HG03342 (cell line): Measurements from ENCODE around the gene NXN.

Source experiments
- ATAC-seq: cut with Tn5 transposase; IDR thresholded peaks from one replicate; pipeline ENCODE4 v1.9.1; 2021; ENCODE audit warnings: mild to moderate bottlenecking, moderate library complexity; ENCODE audit not compliant: unreplicated experiment

The NXN gene

DNA sequence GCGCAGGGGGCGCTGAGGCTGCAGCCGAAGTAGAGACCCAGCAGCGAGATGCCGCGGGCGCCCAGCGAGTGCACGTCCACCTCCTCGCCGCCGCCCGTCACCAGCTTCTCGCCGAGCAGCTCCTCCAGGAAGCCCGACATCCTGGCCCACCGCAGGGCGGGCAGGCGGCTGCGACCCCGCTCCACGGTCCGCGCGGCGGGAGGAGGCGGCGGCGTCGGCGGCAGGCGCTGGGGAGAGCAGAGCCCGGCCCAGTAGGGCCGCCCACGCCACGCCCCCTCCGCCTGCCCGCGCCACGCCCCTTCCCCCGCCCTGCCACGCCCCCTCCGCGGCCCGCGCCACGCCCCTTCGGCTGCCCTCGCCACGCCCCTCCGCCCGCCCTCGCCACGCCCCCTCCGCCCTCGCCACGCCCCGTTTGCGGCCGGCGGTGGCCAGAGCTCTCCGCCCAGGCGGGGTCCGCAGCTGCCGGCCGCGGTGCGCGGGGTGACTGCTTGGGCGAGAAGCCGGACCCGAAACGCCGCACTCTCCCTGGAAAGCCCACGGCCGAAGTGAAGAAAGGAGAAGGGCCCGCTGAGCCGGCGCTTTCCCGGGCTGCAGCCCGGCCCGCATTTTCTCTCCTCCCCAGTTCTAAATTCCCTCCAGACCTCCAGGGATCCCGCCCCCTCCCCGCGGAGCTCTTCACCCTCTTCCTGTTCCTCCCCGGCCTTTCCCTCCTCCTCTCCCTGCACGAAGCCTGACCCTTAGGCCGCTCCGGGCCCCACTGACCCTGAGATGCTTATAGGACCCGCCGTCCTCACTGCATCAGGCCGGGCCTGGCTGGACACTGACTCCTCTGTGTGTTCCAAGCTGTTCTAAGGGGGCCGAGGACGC, at the start of gene NXN:
TSS of gene NXN (minus strand) at position 238 of the 867 bp plus-strand sequence.
- peak; percentile 50 for ATAC-seq

DNA sequence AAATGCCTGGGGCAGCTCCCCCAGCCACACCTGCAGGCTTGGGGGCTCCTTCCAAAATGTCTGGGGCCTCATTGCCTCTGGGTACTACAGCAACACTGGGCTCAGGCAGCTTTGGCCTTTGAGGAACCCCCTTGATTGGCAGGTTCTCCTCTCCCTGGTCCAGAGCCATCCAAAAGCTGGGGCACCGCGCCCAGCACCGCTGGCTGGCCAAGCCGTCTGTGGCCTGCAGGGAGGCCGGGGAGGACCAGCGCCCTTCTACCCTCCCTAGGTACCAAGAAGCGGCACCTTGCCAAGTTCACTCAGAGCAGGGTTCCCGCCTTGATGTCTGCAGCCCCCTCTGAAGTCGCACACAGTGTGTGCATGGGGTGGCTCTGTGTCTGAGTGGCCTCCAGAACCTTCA, 47.5 kb upstream of the NXN start:
- no peak for ATAC-seq

DNA sequence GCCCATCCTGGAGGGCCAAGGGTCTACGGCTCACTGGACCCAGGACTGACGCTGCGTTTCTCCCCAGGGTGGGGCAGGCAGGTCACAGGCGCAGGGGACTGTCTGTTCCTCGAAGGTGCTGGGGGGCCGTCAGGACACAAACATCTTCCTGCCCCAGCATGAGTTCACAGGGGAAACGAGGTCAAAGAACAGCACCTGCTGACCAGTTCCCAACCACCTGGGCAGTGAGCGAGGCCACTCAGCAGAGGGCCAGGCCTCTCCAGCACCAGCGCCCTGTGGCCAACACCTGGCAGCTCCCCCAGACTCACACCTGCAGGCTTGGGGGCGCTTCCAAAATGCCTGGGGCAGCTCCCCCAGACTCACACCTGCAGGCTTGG, 47.0 kb upstream of the NXN start:
- no peak for ATAC-seq

DNA sequence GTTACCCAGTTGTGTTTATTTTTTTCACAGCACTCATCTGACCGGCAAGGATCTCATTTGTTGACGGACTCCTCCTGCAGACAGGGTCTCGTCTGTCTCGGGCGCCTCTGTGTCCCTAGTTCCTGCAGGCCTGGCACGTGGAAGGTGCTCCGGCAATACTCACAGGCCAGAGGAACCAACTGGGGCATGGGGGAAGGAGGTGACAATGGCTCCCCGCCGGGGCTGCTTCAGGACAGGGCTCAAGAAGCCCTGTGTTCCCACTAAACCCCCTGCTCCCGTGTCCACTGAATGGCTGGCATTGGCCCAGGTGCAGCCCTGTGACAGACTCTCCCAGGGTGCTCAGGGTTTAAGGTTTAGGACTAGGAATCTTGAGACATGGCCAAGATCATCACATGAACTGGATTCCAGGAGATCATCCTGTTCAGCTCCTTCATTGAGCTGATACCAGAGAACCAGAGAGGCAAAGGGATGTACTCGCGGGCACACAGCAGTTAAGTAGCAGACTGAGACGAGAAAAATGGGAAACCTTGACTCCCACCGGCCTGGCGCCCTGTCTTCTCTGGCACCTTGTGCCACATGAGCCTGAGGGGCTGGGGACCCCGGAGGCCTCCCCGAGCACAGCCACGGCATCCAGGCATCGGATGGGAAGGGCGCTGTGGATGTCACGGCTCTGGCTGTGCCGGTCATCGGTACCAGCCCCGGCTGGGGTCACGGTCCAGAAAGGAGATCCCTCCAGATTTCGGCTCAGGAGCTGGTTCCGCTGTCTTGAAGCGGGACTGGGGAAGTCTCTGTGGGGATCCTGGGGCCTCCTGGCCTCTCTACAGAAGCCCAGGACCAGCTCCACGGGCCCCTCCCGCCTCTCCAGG, 46.4 kb upstream of the NXN start:
- ATAC-seq = no peak

DNA sequence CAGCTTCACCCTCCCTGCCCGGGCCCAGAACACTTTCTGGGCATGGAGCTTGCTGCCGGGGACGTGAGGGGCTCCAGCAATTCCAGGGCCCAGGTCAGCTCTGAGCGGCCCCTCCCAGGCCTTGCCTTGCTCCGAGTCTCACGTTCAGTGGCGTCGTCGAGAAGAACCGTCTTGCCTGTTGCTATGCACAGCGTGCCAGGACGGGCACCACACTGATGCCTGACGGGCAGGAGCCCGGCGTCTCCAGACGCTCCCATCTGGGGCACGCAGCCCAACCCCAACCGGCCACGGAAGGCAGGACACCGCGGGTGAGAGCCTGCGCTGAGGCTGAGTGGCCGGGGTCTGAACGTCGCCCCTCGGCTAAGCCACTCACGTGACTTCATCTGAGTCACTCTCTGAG, 44.5 kb upstream of the NXN start:
- ATAC-seq = no peak

DNA sequence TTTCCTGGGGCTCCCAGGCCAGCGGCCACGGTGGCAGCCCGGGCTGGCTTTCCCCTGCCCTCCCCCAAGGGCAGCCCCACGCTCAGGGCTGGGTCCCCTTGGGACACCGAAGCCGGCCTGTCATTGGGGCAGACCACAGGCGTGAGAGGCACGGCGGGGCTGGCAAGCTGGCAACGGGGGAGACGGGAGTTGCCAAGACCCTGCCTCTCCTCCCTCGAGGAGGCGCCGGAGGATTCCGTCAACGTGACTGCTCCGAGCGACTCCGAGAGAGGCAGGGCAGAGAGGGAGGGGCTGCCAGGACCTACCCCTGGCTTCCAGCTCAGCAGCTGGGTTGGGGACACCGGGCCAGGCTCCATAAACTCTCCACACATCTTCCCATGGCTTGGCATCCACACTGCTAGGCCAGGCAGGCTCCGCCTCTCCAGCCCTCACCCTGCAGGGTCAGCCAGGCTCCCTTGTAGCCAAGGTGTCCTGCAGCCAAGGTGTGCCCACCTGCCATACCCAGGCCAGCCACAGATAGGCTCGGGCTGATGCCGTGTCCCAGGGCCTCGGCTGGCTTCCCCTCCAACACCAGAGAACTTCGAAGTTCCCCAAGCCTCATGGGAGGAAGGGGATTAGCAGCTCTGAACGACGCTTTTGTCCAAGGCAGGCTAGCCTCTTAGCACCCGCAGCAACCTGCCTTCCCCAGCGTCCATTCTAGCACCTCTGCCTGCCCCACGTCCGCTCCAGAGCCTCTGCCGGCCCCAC, 42.9 kb upstream of the NXN start:
- ATAC-seq = no peak

DNA sequence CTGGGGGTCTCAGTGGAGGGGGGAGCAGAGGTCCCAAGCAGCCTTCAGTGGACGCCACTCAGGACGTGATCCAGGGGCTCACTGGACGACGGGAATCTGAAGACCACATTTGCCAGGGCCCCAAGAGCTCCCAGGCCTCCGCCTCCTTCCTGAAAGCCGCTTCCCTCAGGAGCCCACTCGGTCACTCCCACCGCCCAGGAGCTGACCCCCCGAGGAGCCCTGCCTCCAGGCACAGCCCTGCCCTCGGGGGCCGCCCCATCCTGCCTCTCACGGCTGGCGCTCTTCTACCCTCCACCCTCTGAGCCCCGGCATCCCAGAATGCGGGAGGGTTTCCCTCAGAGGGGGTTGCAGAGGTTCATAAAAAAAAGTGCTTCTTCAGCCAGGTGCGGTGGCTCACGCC, 41.6 kb upstream of the NXN start:
- no peak for ATAC-seq

DNA sequence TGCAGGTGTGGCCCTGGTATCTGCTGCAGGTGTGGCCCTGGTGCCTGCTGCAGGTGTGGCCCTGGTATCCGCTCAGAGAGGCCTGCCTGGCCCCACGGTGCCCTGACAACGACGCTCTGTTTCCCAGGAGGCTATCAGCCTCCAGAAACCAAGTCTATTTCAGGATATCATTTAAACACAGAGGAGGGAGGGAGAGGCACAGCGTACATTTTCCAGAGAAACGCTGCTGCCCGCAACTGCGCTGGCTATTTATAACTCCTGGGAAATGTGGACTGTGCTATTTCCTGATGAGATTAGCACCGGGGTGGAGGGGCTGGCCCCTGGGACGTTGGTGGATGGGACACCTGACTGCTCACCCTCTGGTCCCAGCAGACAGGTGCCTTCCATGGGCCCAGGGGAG, 39.9 kb upstream of the NXN start:
- ATAC-seq = no peak

DNA sequence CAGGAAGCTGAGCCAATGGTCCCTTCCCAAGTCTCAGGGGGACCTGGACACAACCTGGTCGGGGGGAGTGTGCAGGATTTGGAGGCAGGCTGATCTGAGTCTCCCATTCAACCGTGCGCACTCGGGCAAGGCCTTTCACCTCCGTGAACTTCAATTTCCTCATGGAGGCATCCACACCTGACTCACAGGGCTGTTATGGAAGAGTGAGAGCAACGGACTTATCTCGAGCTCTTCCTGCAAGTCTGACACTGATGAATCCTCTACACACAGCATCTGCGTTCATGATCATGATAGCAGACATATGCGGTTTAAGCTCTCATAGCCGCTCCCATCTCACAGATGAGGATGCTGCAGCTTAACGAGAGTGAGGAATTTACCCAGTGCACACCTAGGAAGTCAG, 39.0 kb upstream of the NXN start:
- no peak for ATAC-seq

DNA sequence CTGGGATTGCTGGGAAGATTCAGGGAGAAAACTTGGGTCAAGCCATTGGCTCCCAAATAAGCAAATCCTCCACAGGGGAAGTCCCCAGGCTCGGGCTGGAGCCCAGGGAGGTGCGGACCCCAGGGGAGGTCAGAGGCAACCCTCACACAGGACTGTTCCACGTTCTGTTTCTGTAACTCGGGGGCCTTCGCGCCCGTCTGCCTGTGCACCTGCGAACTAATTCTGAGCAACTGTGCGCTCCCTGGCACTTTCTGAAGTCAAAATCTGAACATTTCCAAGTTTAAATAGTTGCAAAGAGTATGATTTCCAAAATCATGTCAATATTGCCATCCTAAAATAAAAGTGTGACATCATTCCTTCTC, 34.1 kb upstream of the NXN start:
- ATAC-seq = no peak

DNA sequence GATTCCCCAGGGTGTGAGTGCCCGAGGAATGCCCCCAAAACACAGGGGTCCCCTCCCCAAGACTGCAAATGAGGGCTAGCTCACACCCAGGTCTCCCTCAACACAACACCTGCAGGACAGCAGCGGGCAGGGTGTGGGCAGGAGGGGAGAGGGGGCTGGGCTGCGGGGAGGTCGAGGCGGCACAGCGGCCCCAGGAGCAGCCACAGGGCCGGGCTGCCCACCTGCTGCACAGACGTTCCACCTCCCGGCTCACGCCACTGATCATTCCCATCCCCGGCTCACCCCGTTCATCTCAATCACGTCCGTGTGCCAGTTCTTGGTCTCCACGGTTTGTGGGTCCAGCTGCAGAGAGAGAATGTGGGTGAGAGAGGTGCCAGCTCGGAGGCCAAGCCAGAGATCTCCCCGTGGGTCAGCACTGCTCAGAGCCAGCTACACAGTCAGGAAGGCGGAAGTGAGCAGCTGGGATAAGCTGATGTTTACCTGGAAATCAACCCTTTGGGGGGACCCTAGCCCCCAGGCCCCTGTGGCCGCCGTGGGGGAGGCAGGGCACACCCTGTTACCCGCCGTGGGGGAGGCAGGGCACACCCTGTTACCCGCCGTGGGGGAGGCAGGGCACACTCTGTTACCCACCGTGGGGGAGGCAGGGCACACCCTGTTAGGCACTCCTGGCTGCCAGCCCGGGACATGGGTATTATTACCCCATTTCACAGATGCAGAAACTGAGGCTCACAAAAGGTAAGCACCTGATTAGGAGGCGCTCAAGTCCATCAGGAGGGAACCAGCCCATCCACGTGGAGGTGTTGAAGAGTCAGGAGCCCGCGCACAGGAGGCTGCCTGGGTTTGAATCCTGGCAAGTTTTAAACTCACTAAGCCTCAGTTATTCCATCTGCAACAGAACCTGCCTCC, 33.5 kb upstream of the NXN start:
- no peak for ATAC-seq

DNA sequence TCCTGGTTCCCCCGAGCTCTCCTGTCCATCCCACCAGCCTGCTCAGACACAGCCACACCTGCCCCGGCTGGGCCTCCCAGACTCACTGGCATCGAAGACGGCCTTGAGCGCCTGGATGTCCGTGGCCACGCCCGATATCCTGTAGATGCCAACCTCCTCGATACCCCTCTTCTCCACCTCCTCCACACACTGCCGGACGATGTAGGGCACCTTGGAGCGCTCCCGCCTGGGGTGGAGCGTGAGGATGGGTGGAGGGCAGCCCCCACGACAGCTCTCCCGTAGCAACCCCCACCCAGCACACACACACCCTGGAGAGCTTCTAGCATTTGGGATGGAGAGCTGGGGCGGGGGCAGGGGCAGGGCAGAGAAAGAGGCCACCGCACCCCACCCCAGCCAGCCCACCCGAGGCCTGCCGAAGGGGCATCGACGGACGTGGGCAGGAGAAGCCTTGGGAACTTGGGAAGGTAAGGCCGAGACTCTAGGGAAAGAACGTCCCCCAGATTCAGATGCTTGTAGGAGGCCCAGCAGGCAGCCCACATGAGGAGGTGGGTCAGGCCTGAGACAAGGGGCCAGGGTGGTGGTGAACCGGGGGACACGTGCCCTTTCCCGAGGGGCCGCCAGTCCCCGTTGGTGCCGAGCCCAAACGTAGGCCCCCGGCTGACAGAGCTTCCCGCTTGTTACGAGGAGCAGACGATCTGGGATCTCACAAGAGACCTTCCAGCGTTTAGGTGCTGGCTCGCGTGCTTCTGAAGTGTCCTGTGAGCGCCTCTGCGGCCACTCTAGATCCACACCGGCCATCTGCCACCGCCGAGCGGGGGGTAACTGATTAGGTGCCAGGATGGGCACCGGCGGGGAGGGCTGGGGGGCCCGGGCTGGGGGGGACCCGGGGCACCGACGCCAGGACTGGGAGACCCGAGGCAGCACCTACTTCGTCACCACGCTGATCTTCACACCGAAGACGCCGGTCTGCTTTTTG, 32.5 kb upstream of the NXN start:
- no peak for ATAC-seq

DNA sequence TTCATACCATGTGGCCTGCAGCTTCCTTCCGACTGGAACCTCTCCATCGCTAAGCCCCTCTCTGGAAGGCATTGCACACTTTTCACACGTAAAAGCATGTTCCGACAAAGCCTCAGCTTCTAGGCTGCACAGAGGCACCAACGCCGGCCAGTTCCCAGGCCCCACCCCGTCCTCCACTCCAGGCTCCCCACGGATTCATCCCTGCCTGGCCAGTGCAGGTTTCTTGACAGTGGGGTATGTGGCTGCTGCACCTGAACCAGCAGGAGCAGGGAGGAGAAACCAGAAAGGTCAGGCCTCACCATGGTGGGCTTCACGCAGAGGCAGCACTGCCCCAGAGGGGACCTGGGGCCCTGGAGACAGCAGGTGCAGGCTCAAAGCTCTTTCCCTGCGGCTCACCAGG, 31.6 kb upstream of the NXN start:
- no peak for ATAC-seq

DNA sequence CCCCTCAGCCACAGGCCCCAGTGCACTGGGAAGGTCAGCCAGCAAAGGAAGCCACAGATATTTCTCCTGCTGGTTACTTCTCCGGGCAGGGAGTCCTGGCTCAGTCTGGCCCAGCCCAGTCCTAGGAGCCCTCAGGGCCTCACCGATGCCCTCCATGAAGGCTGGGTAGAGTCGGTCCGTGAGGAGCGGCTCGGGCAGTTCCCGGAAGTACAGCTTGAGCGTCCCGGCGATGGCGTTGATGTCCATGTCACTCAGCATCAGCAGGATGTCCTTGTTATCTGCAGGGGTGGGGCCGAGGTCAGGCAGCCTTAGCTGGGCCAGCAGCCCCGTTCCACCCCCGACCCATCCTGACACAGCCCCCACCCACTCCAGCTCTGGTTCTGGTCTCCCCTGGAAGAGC, 31.0 kb upstream of the NXN start:
- ATAC-seq = no peak

DNA sequence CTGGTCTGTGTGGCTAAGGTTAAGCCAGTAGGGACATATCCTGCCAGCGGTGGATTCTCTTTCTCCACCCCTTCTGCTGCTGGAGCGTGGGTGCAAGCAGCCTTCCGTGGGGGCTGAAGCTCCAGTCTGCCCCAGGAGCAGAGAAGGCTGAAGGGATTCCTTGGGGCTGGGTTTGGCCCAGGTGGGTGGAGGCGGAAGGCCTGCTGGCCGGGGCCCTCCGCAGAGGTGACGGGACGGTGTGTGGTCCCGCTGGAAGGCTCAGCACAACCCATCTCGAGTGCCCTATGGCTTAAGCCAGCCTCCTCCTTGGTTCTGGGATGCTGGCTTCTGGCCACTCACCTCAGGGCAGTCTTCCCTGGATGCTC, 30.5 kb upstream of the NXN start:
- no peak for ATAC-seq

DNA sequence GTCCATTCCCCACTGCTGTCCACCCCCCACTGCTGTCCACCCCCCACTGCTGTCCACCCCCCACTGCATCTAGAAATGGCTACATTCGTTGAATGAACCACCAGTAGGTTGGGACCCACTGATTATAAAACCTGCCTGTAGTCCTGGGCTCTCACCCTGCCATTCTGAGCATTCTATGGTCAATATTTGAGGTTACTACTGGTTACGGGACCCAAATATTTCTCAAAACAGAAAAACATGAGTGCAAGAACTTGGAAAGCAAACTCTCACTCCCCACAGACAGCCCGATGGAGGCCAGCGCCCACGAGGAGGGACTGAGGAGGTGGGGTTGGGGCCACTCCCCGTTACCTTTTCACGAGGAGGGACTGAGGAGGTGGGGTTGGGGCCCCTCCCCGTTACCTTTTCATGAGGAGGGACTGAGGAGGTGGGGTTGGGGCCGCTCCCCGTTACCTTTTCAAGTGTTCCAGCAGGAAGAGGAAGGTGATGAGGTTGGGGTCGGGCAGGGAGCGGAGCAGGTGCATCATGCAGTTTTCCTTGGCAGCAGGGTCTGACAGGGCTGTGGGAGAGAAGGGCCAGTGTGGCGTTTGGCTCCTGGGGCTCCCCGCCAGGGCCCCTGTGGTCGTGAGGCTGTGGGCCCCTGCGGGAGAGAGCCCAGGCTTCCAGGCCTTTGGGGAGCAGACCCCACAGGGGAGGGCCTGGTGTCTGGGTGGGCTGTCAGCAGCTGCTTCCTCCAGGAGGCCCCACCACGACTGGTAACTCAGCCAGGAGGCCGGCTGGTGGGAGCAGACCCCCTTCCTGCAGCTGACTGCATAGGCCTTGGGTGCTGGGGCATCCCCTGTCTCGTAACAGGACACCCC, 29.9 kb upstream of the NXN start:
- no peak for ATAC-seq

DNA sequence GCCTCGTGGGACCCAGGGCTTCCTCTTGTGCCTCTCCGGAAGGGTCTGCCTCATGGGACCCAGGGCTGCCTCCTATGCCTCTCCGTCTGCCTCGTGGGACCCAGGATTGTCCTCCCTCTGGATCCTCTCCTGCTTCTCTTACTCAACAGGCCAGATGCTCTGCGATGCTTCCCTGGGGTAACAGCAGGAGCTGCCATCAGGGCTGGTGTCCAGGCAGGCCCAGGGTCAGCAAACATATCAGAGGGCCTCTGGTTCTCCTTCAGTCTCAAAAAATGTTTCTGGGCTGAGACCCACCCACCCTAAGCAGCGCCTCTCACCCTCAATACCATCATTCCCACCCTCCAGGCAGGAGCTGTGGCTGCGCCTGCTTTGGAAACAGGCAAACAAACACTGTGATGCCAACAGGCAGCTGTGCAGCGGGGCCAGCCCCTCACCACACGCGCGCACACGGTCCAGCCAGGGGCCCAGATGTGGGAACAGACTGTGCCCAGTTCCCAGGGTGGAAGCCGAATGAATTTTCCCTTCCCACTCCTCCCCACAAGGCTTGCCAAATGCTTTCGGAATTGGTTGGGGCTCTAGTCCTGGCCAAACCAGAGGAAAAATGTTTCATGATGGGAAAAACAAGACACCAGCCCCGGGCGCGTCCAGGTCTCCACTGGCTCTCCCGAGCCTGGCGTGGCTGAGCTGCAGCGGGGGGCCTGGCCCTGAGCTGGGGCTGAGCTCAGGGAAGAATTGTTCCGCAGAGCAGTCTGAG, 28.6 kb upstream of the NXN start:
- ATAC-seq = no peak
